Measurements from ENCODE around the gene LTA.

The LTA gene

GRCh38 chr6:31530659-31531058 is 41.4 kb upstream of the LTA start:
- DNase-seq (ENCODE audit: low spot score) = no peak
- no peak for TF ChIP-seq CTCF (IDR thresholded peaks at IDR 0.05; ENCODE audit: extremely low read depth, missing control alignments)

GRCh38 chr6:31531162-31531561 is 40.9 kb upstream of the LTA start:
- no peak for DNase-seq (ENCODE audit: low spot score)
- no peak for TF ChIP-seq CTCF (IDR thresholded peaks at IDR 0.05; ENCODE audit: extremely low read depth, missing control alignments)

GRCh38 chr6:31531771-31532643 is 40.1 kb upstream of the LTA start:
- DNase-seq (ENCODE audit: low spot score) = no peak
- no peak for TF ChIP-seq CTCF (IDR thresholded peaks at IDR 0.05; ENCODE audit: extremely low read depth, missing control alignments)

GRCh38 chr6:31532644-31533454 is 39.2 kb upstream of the LTA start:
- TF ChIP-seq CTCF (IDR thresholded peaks at IDR 0.05; ENCODE audit: extremely low read depth, missing control alignments) = no peak
- no peak for DNase-seq (ENCODE audit: low spot score)

GRCh38 chr6:31533455-31533841 is 38.6 kb upstream of the LTA start:
- no peak for TF ChIP-seq CTCF (IDR thresholded peaks at IDR 0.05; ENCODE audit: extremely low read depth, missing control alignments)
- no peak for DNase-seq (ENCODE audit: low spot score)

GRCh38 chr6:31534011-31534410 is 38.1 kb upstream of the LTA start:
- TF ChIP-seq CTCF (IDR thresholded peaks at IDR 0.05; ENCODE audit: extremely low read depth, missing control alignments) = no peak
- DNase-seq (ENCODE audit: low spot score) = no peak

GRCh38 chr6:31534521-31535040 is 37.5 kb upstream of the LTA start:
- no peak for TF ChIP-seq CTCF (IDR thresholded peaks at IDR 0.05; ENCODE audit: extremely low read depth, missing control alignments)
- no peak for DNase-seq (ENCODE audit: low spot score)

Data from GM20000 (cell line).